ENCODE data around the gene SPA17. TPM values are rescaled to one million over a fixed set of nuclear protein-coding genes. Genes with fewer than 3 reads are reported as not detected.

Gene SPA17
- total RNA-seq, 4 donors from 2014 or later: 1.2 to 7.1 (median 3.3) TPM

DNA sequence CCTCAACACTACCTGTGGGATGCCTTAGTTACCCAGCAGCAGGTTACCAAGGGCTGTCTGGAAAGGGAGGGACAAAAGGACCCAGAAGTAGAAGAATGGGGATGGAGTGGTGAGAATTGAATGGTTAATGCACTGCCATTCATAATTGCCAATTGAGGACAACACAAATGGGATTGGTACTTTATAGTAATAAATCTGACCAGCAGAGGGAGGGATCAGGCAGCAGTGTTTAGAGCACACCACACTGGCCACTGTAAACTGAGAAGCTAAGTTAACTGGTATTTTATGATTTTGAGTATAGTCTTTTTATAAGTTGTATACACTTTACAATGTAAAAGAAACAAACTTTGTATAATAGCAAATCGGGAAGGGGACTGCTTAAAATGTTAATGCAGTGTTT lies 40.3 kb upstream of the SPA17 start:
- H3K9me3 ChIP-seq: no peaks in the 10 kb centered on the region
- H3K4me1 ChIP-seq: no peaks in the 10 kb centered on the region
- 88 to 89% methylated on average over 1 of the region's 1 CpG for WGBS, 2 donors
- no peak overlapping the region for H3K27ac ChIP-seq
- no peak for TF ChIP-seq POLR2A (IDR thresholded peaks at IDR 0.05)
- no peak for TF ChIP-seq EP300 (IDR thresholded peaks at IDR 0.05)
- TF ChIP-seq, protein P1, sequence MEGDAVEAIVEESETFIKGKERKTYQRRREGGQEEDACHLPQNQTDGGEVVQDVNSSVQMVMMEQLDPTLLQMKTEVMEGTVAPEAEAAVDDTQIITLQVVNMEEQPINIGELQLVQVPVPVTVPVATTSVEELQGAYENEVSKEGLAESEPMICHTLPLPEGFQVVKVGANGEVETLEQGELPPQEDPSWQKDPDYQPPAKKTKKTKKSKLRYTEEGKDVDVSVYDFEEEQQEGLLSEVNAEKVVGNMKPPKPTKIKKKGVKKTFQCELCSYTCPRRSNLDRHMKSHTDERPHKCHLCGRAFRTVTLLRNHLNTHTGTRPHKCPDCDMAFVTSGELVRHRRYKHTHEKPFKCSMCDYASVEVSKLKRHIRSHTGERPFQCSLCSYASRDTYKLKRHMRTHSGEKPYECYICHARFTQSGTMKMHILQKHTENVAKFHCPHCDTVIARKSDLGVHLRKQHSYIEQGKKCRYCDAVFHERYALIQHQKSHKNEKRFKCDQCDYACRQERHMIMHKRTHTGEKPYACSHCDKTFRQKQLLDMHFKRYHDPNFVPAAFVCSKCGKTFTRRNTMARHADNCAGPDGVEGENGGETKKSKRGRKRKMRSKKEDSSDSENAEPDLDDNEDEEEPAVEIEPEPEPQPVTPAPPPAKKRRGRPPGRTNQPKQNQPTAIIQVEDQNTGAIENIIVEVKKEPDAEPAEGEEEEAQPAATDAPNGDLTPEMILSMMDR (IDR thresholded peaks at IDR 0.05): no peak
- DNase-seq (ENCODE audit: low spot score in 2 of 2): no peak
- peaks cover 0 to 94% (median 12%) of the 10 kb centered on the region in 3 donors for H3K36me3 ChIP-seq
- no peaks in the 10 kb centered on the region for H3K27me3 ChIP-seq
- no peak overlapping the region for H3K4me3 ChIP-seq

DNA sequence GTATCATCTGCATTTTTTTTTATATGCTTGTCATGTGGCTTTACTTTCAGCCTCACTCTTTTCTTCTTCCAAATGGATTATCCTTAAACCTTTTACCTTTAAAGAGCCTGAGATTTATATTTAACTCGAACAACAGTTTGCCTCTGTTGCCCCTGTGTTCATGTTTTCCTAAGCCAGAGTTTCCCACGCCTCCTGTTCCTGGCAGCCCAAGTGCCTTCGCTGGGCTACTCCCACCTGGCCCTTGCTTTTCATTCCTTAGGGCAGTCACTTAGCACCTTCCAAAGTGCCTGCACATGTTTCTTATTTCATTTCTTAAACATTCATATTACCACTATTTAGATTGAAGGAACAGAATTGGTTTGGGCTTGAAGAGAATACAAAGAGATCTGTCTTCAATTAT lies 37.8 kb upstream of the SPA17 start:
- no peak overlapping the region for H3K27ac ChIP-seq
- H3K27me3 ChIP-seq: no peaks in the 10 kb centered on the region
- TF ChIP-seq, protein P1 (IDR thresholded peaks at IDR 0.05): no peak
- TF ChIP-seq POLR2A (IDR thresholded peaks at IDR 0.05) (no peak), EP300 (IDR thresholded peaks at IDR 0.05) (no peak)
- H3K4me3 ChIP-seq: no peak overlapping the region
- H3K9me3 ChIP-seq: no peaks in the 10 kb centered on the region
- DNase-seq (ENCODE audit: low spot score in 2 of 2): no peak
- WGBS, 2 donors: 72 to 77% methylated on average over 3 of the region's 3 CpGs
- H3K4me1 ChIP-seq: no peaks in the 10 kb centered on the region
- peaks cover 0 to 91% (median 9%) of the 10 kb centered on the region in 3 donors for H3K36me3 ChIP-seq

DNA sequence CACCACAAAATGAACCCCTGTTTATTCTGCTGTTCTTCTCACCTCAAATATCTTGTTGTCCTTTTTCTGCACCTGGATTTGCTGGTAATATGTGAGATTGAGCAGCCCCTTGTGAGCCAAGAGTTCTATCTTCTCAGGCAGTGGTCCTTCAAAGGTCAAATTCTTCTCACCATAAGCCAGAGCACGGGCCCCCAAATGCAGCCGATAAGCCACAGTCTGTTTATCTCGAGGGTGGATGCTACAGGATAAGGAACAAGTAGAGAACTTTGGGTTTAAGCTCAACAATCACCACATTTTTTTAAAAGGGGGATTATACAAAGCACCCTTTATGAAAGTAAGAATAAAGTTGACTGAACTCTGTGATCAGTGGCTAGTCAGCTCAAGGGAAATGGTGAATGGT lies 35.2 kb upstream of the SPA17 start:
- TF ChIP-seq EP300 (IDR thresholded peaks at IDR 0.05) (no peak), POLR2A (IDR thresholded peaks at IDR 0.05) (no peak)
- TF ChIP-seq, protein P1 (IDR thresholded peaks at IDR 0.05): no peak
- no peaks in the 10 kb centered on the region for H3K27me3 ChIP-seq
- H3K9me3 ChIP-seq: no peaks in the 10 kb centered on the region
- no peak overlapping the region for H3K27ac ChIP-seq
- H3K36me3 ChIP-seq: peaks cover 0 to 65% (median 4%) of the 10 kb centered on the region in 3 donors
- DNase-seq (ENCODE audit: low spot score in 2 of 2): no peak
- H3K4me3 ChIP-seq: no peak overlapping the region
- 38 to 71% methylated on average over 3 of the region's 3 CpGs for WGBS, 2 donors
- no peaks in the 10 kb centered on the region for H3K4me1 ChIP-seq

DNA sequence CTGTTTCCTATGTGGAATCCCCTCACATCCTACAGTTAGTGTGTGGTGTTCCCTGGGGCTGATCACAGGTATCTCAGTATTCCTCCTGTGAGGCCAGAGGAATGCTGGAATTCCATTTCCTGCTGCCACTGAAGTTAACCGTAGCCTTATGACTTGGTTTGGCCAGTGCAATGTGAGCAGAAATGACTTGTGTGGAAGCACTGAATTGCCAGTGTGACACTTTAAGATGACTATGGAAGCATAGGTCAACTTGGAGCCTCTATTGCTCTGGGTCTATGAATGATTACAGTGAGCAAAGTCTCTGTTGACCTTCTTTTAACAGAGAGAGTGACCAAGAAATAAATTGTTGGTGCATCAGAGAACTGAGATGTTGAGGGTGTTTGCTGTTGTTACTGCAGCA lies 34.5 kb upstream of the SPA17 start:
- H3K4me3 ChIP-seq: no peak overlapping the region
- H3K27ac ChIP-seq: no peak overlapping the region
- no peak for TF ChIP-seq POLR2A (IDR thresholded peaks at IDR 0.05)
- TF ChIP-seq, protein P1 (IDR thresholded peaks at IDR 0.05): no peak
- no peak for TF ChIP-seq EP300 (IDR thresholded peaks at IDR 0.05)
- DNase-seq (ENCODE audit: low spot score in 2 of 2): no peak
- peaks cover 0 to 58% (median 0%) of the 10 kb centered on the region in 3 donors for H3K36me3 ChIP-seq
- no peaks in the 10 kb centered on the region for H3K9me3 ChIP-seq
- no peaks in the 10 kb centered on the region for H3K27me3 ChIP-seq
- no peaks in the 10 kb centered on the region for H3K4me1 ChIP-seq
- WGBS, 2 donors: 76 to 77% methylated on average over 1 of the region's 1 CpG

DNA sequence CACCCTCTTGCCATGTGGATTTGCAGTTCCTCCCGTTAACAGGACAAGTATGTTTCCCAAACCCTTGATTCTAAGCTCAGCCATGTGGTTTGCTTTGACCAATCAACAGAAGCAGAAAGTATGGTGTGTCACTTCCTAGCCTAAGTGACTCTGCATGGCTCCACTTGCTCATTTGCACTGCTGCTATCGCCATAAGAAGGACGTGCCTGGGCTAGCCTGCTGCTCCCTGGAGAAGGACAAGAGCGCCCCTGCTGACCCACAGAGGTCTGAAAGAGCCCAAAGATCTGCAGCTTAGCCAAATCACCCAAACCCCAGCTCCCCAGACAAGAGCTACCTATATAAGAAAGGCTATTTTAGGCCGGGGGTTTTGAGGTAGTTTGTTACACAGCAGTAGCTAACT lies 33.0 kb upstream of the SPA17 start:
- TF ChIP-seq POLR2A (IDR thresholded peaks at IDR 0.05) (no peak), EP300 (IDR thresholded peaks at IDR 0.05) (no peak)
- TF ChIP-seq, protein P1 (IDR thresholded peaks at IDR 0.05): no peak
- Histone ChIP-seq H3K4me3 (no peak overlapping the region), H3K9me3 (no peaks in the 10 kb centered on the region), H3K4me1 (peaks cover 0 to 6% (median 0%) of the 10 kb centered on the region in 4 donors), H3K27ac (no peak overlapping the region), H3K27me3 (no peaks in the 10 kb centered on the region), H3K36me3 (peaks cover 0 to 44% (median 0%) of the 10 kb centered on the region in 3 donors)
- DNase-seq (ENCODE audit: low spot score in 2 of 2): no peak
- whole genome bisulfite sequencing, 2 donors: 75 to 81% methylated on average over 5 of the region's 5 CpGs

Measured in tibial nerve (tissue), 4 donors.